ENCODE data around the gene RBM45. TPM values are rescaled to one million over a fixed set of nuclear protein-coding genes. Genes with fewer than 3 reads are reported as not detected.

RBM45 gene
- total and polyA plus RNA-seq, 7 experiments from 2014 or later: 8.0 to 26.7 (median 12.0) TPM

DNA sequence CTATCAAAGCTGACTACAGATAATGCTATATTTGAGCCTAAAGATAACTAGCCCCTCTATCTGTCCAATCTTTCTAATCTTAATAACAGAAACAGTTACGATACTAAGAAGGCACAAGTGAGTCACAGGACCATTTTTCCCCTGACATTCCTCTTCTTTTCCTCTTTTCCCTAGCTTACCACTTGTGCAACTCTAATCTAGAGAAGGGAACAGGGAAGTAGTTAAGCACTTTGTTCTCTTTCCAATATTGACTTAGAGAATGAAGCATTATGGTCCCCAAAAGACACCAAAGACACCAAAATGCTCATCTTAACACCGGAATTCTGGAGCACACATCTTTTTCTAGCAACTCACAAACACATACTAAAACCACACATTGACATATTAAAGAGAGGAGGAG lies 41.4 kb upstream of the RBM45 start:
- intact Hi-C loops (cut with micrococcal nuclease): no loop called here
- peaks cover 58 to 70% (median 62%) of the 10 kb centered on the region in 5 donors for H3K27me3 Mint-ChIP-seq
- ATAC-seq (no peak), DNase-seq (no peak)
- no peak overlapping the region for H3K27ac ChIP-seq (ENCODE audit: low read depth, low read length)
- H3K27me3 ChIP-seq (ENCODE audit: control insufficient read depth in 2 of 2, insufficient read depth in 2 of 2, low read length in 2 of 2): peaks cover 0 to 6% of the 10 kb centered on the region in 2 donors
- no peaks in the 10 kb centered on the region for H3K9me3 ChIP-seq (ENCODE audit: control insufficient read depth in 2 of 3, low read length in 3 of 3)
- H3K27ac Mint-ChIP-seq: no peak overlapping the region
- no peak overlapping the region for H3K4me3 Mint-ChIP-seq
- H3K9me3 Mint-ChIP-seq: peaks cover 0 to 3% (median 0%) of the 10 kb centered on the region in 11 donors
- ChIA-PET CTCF (no interaction called here), POLR2A (interaction anchor here (0.6 kb wide), 1 partner anchor 71 kb away, joined by 5 read pairs; no protein-coding TSS in a partner anchor)
- peaks cover 0 to 6% (median 0%) of the 10 kb centered on the region in 5 donors for H3K36me3 Mint-ChIP-seq
- no peaks in the 10 kb centered on the region for H3K4me1 ChIP-seq (ENCODE audit: control insufficient read depth in 2 of 2, insufficient read depth in 2 of 2, low read length in 2 of 2)
- H3K4me1 Mint-ChIP-seq: peaks cover 0 to 12% (median 11%) of the 10 kb centered on the region in 7 donors
- H3K4me3 ChIP-seq (ENCODE audit: low read length): no peak overlapping the region
- no peaks in the 10 kb centered on the region for H3K36me3 ChIP-seq (ENCODE audit: control insufficient read depth in 2 of 3, insufficient read depth in 3 of 3, low read length in 3 of 3)

DNA sequence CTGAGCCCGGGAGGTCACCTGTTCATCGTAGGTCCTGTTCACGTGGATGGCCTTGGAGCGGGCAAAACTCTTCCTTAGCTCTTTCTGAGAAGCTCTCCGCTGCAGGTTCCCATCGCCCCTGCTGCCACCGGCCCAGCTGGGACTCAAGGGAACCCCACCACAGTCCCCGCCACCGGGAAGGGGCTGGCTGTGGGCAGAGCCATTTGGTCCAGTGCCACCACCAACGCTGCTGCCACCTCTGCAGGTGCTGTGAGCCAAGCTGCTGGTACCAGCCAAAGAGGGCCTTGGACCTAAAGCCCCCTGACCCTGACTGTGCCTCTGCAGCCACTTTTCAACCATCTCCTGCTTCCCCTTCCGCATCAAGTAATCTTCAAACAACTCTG lies 40.2 kb upstream of the RBM45 start:
- no peak overlapping the region for H3K4me3 ChIP-seq (ENCODE audit: low read length)
- intact Hi-C loops (cut with micrococcal nuclease): no loop called here
- Mint-ChIP-seq H3K4me1 (peaks cover 0 to 12% (median 11%) of the 10 kb centered on the region in 7 donors), H3K9me3 (peaks cover 0 to 3% (median 0%) of the 10 kb centered on the region in 11 donors), H3K4me3 (peak overlapping the region in 4 of 10 donors; percentile 55 to 78 (median 68)), H3K36me3 (peaks cover 0 to 6% (median 0%) of the 10 kb centered on the region in 5 donors), H3K27ac (no peak overlapping the region), H3K27me3 (peaks cover 61 to 69% (median 63%) of the 10 kb centered on the region in 5 donors)
- H3K36me3 ChIP-seq (ENCODE audit: control insufficient read depth in 2 of 3, insufficient read depth in 3 of 3, low read length in 3 of 3): no peaks in the 10 kb centered on the region
- H3K9me3 ChIP-seq (ENCODE audit: control insufficient read depth in 2 of 3, low read length in 3 of 3): no peaks in the 10 kb centered on the region
- no peak overlapping the region for H3K27ac ChIP-seq (ENCODE audit: low read depth, low read length)
- CTCF ChIA-PET: no interaction called here
- peaks cover 0 to 6% of the 10 kb centered on the region in 2 donors for H3K27me3 ChIP-seq (ENCODE audit: control insufficient read depth in 2 of 2, insufficient read depth in 2 of 2, low read length in 2 of 2)
- H3K4me1 ChIP-seq (ENCODE audit: control insufficient read depth in 2 of 2, insufficient read depth in 2 of 2, low read length in 2 of 2): no peaks in the 10 kb centered on the region
- DNase-seq (no peak), ATAC-seq (no peak)
- POLR2A ChIA-PET: no interaction called here

DNA sequence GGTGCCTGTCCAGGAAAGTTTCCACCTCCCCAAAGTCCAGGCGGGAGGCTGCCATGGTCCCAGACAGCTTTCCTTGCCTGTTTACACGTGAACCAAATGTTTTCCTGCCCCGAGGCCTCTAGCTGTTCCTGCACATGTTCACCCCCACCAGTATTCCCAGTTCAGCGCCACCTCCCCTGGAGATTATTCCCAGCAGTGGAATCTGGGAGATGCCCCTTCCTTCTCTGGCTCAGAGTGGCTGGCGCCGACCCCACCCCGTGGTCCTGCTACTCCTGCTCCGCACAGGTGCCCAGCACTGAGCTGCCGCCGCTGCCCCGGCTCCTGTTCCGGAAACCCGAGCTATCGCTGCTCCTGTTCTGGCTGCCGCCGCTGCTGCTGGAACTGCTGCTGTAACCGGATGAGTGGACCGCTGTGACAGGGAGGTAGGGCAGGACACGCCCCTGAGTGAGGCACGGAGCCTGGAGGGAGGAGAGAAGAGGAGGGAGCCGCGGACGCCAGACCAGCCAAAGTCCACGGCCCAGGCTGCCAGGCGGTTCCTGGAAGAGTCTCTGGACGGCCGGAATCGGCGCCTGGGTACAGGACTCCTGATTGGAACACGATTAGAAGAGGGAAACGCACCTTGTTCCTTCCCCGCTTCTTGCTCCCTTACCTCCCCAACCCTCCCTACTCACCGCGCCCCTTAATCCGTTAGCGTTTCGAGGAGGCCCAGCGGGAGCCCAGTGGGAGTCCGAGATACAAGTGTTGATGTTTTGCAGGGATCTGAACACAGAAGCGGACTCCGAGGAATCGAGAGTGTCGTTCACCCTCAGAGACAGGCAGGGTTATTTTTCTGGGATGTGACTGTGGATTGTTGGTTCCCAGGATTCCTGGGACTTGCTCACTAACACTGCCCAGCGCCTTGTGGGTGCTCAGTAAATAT lies 39.6 kb upstream of the RBM45 start, which contains the start of gene PDE11A:
TSS of gene PDE11A (minus strand) at position 395 of the 919 bp plus-strand sequence. CDS start at position 55, 340 bp downstream.
- H3K4me1 ChIP-seq (ENCODE audit: control insufficient read depth in 2 of 2, insufficient read depth in 2 of 2, low read length in 2 of 2): no peaks in the 10 kb centered on the region
- Mint-ChIP-seq H3K27ac (no peak within 1 kb of the TSS), H3K4me3 (peak within 1 kb of the TSS in 9 of 10 donors; percentile 11 to 78 (median 55)), H3K27me3 (peaks cover 59 to 70% (median 63%) of the 10 kb centered on the region in 5 donors), H3K4me1 (peaks cover 0 to 12% (median 11%) of the 10 kb centered on the region in 7 donors), H3K9me3 (peaks cover 0 to 3% (median 0%) of the 10 kb centered on the region in 11 donors), H3K36me3 (peaks cover 0 to 6% (median 0%) of the 10 kb centered on the region in 5 donors)
- POLR2A ChIA-PET: no interaction called here
- ATAC-seq (peak; percentile 46), DNase-seq (peak in 4 of 9 donors; percentile 3 to 46 (median 4))
- no peaks in the 10 kb centered on the region for H3K9me3 ChIP-seq (ENCODE audit: control insufficient read depth in 2 of 3, low read length in 3 of 3)
- CTCF ChIA-PET: no interaction called here
- H3K4me3 ChIP-seq (ENCODE audit: low read length): no peak within 1 kb of the TSS
- no peak within 1 kb of the TSS for H3K27ac ChIP-seq (ENCODE audit: low read depth, low read length)
- no peaks in the 10 kb centered on the region for H3K36me3 ChIP-seq (ENCODE audit: control insufficient read depth in 2 of 3, insufficient read depth in 3 of 3, low read length in 3 of 3)
- intact Hi-C loops (cut with micrococcal nuclease): no loop called here
- peaks cover 0 to 9% of the 10 kb centered on the region in 2 donors for H3K27me3 ChIP-seq (ENCODE audit: control insufficient read depth in 2 of 2, insufficient read depth in 2 of 2, low read length in 2 of 2)

DNA sequence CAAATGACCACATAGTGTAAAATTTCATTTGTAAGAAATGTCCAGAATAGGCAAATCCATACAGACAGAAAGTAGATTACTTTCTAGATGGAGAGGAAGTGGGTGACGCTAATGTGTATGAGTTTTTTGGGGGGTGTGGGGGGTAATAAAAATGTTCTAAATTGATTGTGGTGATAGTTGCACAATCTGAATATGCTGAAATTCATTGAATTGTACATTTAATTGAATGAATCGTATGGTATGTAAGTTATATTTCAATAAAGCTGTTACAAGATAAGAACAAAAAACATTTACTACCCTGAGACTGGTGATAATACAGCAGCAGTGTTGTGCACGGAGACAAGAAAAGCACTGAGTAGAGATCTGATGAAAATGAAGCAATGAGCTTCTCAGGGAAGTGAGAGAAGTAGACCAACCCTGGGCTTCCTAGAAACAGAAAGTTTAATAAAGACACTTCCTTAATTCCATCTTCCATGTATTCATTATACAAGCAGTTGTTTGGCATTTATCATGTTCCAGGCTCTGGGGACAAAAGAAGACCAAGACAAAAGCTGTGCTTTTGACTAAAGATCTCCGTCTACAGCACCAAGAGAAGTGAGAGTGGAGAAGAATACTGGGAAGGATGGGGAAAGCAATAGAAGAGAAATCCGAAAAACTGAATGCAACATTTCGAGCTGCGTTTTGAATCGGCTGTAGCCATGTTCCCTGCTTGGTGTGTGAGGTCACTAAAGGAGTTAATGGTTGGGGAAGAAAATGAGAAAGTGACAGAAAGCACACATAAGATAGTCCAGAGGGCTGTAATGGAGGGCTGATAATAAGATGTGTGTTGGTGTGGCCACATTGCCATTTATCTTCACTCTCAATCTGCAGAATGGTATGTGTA lies 37.9 kb upstream of the RBM45 start:
- Mint-ChIP-seq H3K36me3 (peaks cover 0 to 6% (median 0%) of the 10 kb centered on the region in 5 donors), H3K27me3 (peaks cover 51 to 64% (median 56%) of the 10 kb centered on the region in 5 donors), H3K9me3 (peaks cover 0 to 3% (median 0%) of the 10 kb centered on the region in 11 donors), H3K27ac (no peak overlapping the region), H3K4me1 (peaks cover 0 to 12% (median 11%) of the 10 kb centered on the region in 7 donors), H3K4me3 (no peak overlapping the region)
- ATAC-seq: no peak
- POLR2A ChIA-PET: no interaction called here
- Histone ChIP-seq H3K9me3 (ENCODE audit: control insufficient read depth in 2 of 3, low read length in 3 of 3) (no peaks in the 10 kb centered on the region), H3K27ac (ENCODE audit: low read depth, low read length) (no peak overlapping the region), H3K27me3 (ENCODE audit: control insufficient read depth in 2 of 2, insufficient read depth in 2 of 2, low read length in 2 of 2) (peaks cover 0 to 9% of the 10 kb centered on the region in 2 donors), H3K4me1 (ENCODE audit: control insufficient read depth in 2 of 2, insufficient read depth in 2 of 2, low read length in 2 of 2) (no peaks in the 10 kb centered on the region), H3K4me3 (ENCODE audit: low read length) (no peak overlapping the region), H3K36me3 (ENCODE audit: control insufficient read depth in 2 of 3, insufficient read depth in 3 of 3, low read length in 3 of 3) (no peaks in the 10 kb centered on the region)
- DNase-seq: no peak
- CTCF ChIA-PET: no interaction called here
- intact Hi-C loops (cut with micrococcal nuclease): no loop called here

DNA sequence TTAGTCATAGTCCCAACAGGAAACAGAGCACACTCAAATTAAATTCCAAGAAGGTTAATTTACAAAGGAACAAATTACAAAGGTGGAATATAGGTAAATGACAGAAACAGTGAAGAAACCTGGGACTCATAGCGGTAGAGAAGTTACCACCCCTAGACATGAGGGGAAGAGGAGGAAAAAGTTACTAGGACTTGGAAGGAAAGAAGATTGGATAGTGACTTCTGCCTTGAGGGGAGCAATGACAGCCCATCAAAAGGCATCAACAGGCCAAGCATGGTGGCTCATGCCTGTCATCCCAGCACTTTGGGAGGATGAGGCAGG lies 37.3 kb upstream of the RBM45 start:
- DNase-seq (no peak), ATAC-seq (no peak)
- no peak overlapping the region for H3K4me3 ChIP-seq (ENCODE audit: low read length)
- no peaks in the 10 kb centered on the region for H3K4me1 ChIP-seq (ENCODE audit: control insufficient read depth in 2 of 2, insufficient read depth in 2 of 2, low read length in 2 of 2)
- Mint-ChIP-seq H3K4me3 (no peak overlapping the region), H3K27ac (no peak overlapping the region), H3K9me3 (peaks cover 0 to 9% (median under 1%) of the 10 kb centered on the region in 11 donors), H3K4me1 (peaks cover 0 to 12% (median 11%) of the 10 kb centered on the region in 7 donors), H3K27me3 (peaks cover 51 to 62% (median 55%) of the 10 kb centered on the region in 5 donors), H3K36me3 (peaks cover 0 to 6% (median 0%) of the 10 kb centered on the region in 5 donors)
- intact Hi-C loops (cut with micrococcal nuclease): no loop called here
- no peaks in the 10 kb centered on the region for H3K36me3 ChIP-seq (ENCODE audit: control insufficient read depth in 2 of 3, insufficient read depth in 3 of 3, low read length in 3 of 3)
- no peak overlapping the region for H3K27ac ChIP-seq (ENCODE audit: low read depth, low read length)
- H3K27me3 ChIP-seq (ENCODE audit: control insufficient read depth in 2 of 2, insufficient read depth in 2 of 2, low read length in 2 of 2): peaks cover 0 to 9% of the 10 kb centered on the region in 2 donors
- ChIA-PET POLR2A (no interaction called here), CTCF (no interaction called here)
- no peaks in the 10 kb centered on the region for H3K9me3 ChIP-seq (ENCODE audit: control insufficient read depth in 2 of 3, low read length in 3 of 3)

DNA sequence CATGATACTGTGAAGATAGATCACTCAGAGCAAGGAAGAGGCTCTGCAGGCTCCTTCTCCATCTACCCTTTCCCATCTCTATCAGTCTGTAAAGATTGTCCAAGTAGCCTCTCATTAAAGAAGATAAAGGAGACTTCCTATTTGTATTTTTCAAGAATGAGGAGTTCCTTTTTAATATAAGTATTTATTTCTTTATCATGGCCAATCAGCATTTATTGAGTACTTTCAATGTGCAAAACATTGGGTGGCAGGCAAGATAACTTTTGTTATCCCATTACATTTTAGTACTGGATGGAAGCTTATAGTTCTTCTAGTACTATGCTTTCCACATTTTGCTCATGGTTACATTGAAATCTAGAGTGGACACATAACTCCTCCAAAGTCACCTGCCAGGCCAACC lies 36.1 kb upstream of the RBM45 start:
- peaks cover 46 to 59% (median 51%) of the 10 kb centered on the region in 5 donors for H3K27me3 Mint-ChIP-seq
- Histone ChIP-seq H3K27ac (ENCODE audit: low read depth, low read length) (no peak overlapping the region), H3K4me1 (ENCODE audit: control insufficient read depth in 2 of 2, insufficient read depth in 2 of 2, low read length in 2 of 2) (no peaks in the 10 kb centered on the region), H3K4me3 (ENCODE audit: low read length) (no peak overlapping the region), H3K36me3 (ENCODE audit: control insufficient read depth in 2 of 3, insufficient read depth in 3 of 3, low read length in 3 of 3) (no peaks in the 10 kb centered on the region), H3K9me3 (ENCODE audit: control insufficient read depth in 2 of 3, low read length in 3 of 3) (no peaks in the 10 kb centered on the region), H3K27me3 (ENCODE audit: control insufficient read depth in 2 of 2, insufficient read depth in 2 of 2, low read length in 2 of 2) (peaks cover 0 to 9% of the 10 kb centered on the region in 2 donors)
- DNase-seq (no peak), ATAC-seq (no peak)
- peaks cover 0 to 10% (median 1%) of the 10 kb centered on the region in 11 donors for H3K9me3 Mint-ChIP-seq
- no peak overlapping the region for H3K4me3 Mint-ChIP-seq
- CTCF ChIA-PET: no interaction called here
- no peak overlapping the region for H3K27ac Mint-ChIP-seq
- intact Hi-C loops (cut with micrococcal nuclease): no loop called here
- peaks cover 0 to 12% (median 11%) of the 10 kb centered on the region in 7 donors for H3K4me1 Mint-ChIP-seq
- peaks cover 0 to 6% (median 0%) of the 10 kb centered on the region in 5 donors for H3K36me3 Mint-ChIP-seq
- POLR2A ChIA-PET: no interaction called here
